GM23248 (cell line): Measurements from ENCODE around the gene NDC1. TPM values are rescaled to one million over a fixed set of nuclear protein-coding genes. Genes with fewer than 3 reads are reported as not detected.
A peak's percentile ranks its signal among the peaks of the same experiment; 100 is the strongest.

ENCODE experiments used
- DNase-seq: peaks from one replicate; pipeline ENCODE4 v3.0.0-alpha.2; 2015
- H2AFZ ChIP-seq: fragments of 200-600 bp; sonication (generic); 2 replicates; pipeline ENCODE4 v1.6.1; 2016; ENCODE audit warnings: antibody characterized with exemption
- H3F3A ChIP-seq: fragments of 200-600 bp; sonication (generic); 2 replicates; pipeline ENCODE4 v1.6.1; 2016; ENCODE audit warnings: mild to moderate bottlenecking, antibody characterized with exemption, mixed run types; ENCODE audit not compliant: insufficient read depth
- H3K27ac ChIP-seq: fragments of 200-600 bp; sonication (generic); 2 replicates; pipeline ENCODE4 v1.5.1; 2016; ENCODE audit warnings: mild to moderate bottlenecking
- H3K27me3 ChIP-seq: fragments of 200-600 bp; sonication (generic); replicated peaks from 2 replicates; pipeline ENCODE4 v1.6.1; 2016; ENCODE audit warnings: mild to moderate bottlenecking; ENCODE audit not compliant: insufficient read depth
- H3K36me3 ChIP-seq: fragments of 200-600 bp; sonication (generic); 2 replicates; pipeline ENCODE4 v1.6.1; 2016; ENCODE audit warnings: low read depth, mild to moderate bottlenecking
- H3K4me1 ChIP-seq: fragments of 200-600 bp; sonication (generic); 2 replicates; pipeline ENCODE4 v1.6.1; 2016; ENCODE audit warnings: mild to moderate bottlenecking; ENCODE audit not compliant: insufficient read depth
- H3K4me2 ChIP-seq: fragments of 200-600 bp; sonication (generic); one replicate; pipeline ENCODE4 v1.6.1; 2016; ENCODE audit warnings: mild to moderate bottlenecking; ENCODE audit not compliant: unreplicated experiment
- H3K4me3 ChIP-seq: fragments of 200-600 bp; sonication (generic); 2 replicates; pipeline ENCODE4 v1.5.1; 2016; ENCODE audit warnings: mild to moderate bottlenecking
- H3K79me2 ChIP-seq: fragments of 200-600 bp; sonication (generic); 2 replicates; pipeline ENCODE4 v1.6.1; 2016; ENCODE audit warnings: mild to moderate bottlenecking; ENCODE audit not compliant: insufficient read depth
- H3K9ac ChIP-seq: fragments of 200-600 bp; sonication (generic); 2 replicates; pipeline ENCODE4 v1.6.1; 2016; ENCODE audit warnings: mild to moderate bottlenecking
- H3K9me2 ChIP-seq: fragments of 200-600 bp; sonication (generic); 2 replicates; pipeline ENCODE4 v1.6.1; 2016; ENCODE audit warnings: mixed run types, mild to moderate bottlenecking, moderate library complexity; ENCODE audit not compliant: insufficient read depth
- H3K9me3 ChIP-seq: fragments of 200-600 bp; sonication (generic); one replicate; pipeline ENCODE4 v1.6.1; 2017; ENCODE audit warnings: low read depth
- H4K20me1 ChIP-seq: fragments of 200-600 bp; sonication (generic); 2 replicates; pipeline ENCODE4 v1.6.0; 2016; ENCODE audit not compliant: insufficient read depth
- EZH2 ChIP-seq: fragments of 200-600 bp; sonication (generic); IDR thresholded peaks from 2 replicates; pipeline ENCODE4 v1.6.1; 2018; ENCODE audit warnings: antibody characterized with exemption, mild to moderate bottlenecking; ENCODE audit not compliant: insufficient read depth, poor library complexity, severe bottlenecking
- EZH2phosphoT487 ChIP-seq: fragments of 200-600 bp; sonication (generic); IDR thresholded peaks from 2 replicates; pipeline ENCODE4 v1.6.1; 2018; ENCODE audit warnings: antibody characterized with exemption, moderate library complexity, mild to moderate bottlenecking, low read depth; ENCODE audit not compliant: insufficient read depth
- WGBS, 2 experiments: methylation state at CpG; one replicate each; pipeline ENCODE4 v1.1.6; 2015 to 2017; ENCODE audit warnings: low lambda C conversion rate in 2 of 2, low coverage in 1 of 2; ENCODE audit errors: missing lambda C conversion rate in 2 of 2; 5-methylcytosine and 5-hydroxymethylcytosine counted together
- in situ Hi-C: fragments of 300-500 bp; cut with MboI; formaldehyde crosslinking; loops from 2 replicates; pipeline ENCODE4 v1.15.0; 2020
- polyA plus RNA-seq: library from polyadenylated mRNA; unstranded; fragments of >200 nt; fragmentation: Nextera tagmentation; extraction: Ambion mirVana; gene quantifications from 2 replicates; pipeline ENCODE4 v1.2.1, GENCODE V29; 2016
- total RNA-seq: library from RNA; depleted of rRNA; stranded (reverse); fragments of >200 nt; shearing (Covaris generic); gene quantifications from 2 replicates; pipeline ENCODE4 v1.2.3, GENCODE V29; 2014

NDC1 gene
- total and polyA plus RNA-seq, 2 experiments from 2014 or later, result 8.2 to 23.0 TPM

- 92 to 100% methylated on average over 1 of the region's 1 CpG for WGBS, 2 experiments
- Histone ChIP-seq H2AFZ (no peak overlapping the region), H3K9me3 (no peaks in the 10 kb centered on the region), H3K9ac (no peak overlapping the region), H3F3A (peaks cover 23% of the 10 kb centered on the region; the same call in 1 of the 2 replicates), H3K36me3 (no peaks in the 10 kb centered on the region), H3K27me3 (no peaks in the 10 kb centered on the region), H3K4me3 (no peak overlapping the region), H3K79me2 (no peaks in the 10 kb centered on the region), H3K9me2 (no peaks in the 10 kb centered on the region), H3K27ac (no peak overlapping the region), H3K4me1 (peaks cover 47% of the 10 kb centered on the region), H3K4me2 (no peak overlapping the region), H4K20me1 (no peaks in the 10 kb centered on the region)
- no peak for DNase-seq
- TF ChIP-seq EZH2phosphoT487 (no peak), EZH2 (no peak)
- in situ Hi-C loops, result no loop called here
Observed at GRCh38 chr1:53769184-53769583, 68.9 kb downstream of the NDC1 start.

GRCh38 chr1:53766831-53767405, 71.2 kb downstream of the NDC1 start:
- Histone ChIP-seq H3K9ac (peak overlapping the region; percentile 50), H3K9me3 (no peaks in the 10 kb centered on the region), H3K4me3 (peak overlapping the region; percentile 68), H3K27me3 (no peaks in the 10 kb centered on the region), H4K20me1 (no peaks in the 10 kb centered on the region), H3K4me2 (peak overlapping the region; percentile 89), H3K36me3 (no peaks in the 10 kb centered on the region), H3K4me1 (peaks cover 44% of the 10 kb centered on the region), H2AFZ (peak overlapping the region; percentile 63), H3K27ac (peak overlapping the region; percentile 61), H3K79me2 (no peaks in the 10 kb centered on the region), H3K9me2 (no peaks in the 10 kb centered on the region), H3F3A (peaks cover 23% of the 10 kb centered on the region; the same call in 1 of the 2 replicates)
- DNase-seq, result peak; percentile 86
- in situ Hi-C loops, result no loop called here
- 0 to 2% methylated on average over 3 of the region's 3 CpGs for WGBS, 2 experiments
- TF ChIP-seq EZH2 (no peak), EZH2phosphoT487 (no peak)

GRCh38 chr1:53766194-53766742, 71.8 kb downstream of the NDC1 start:
- Histone ChIP-seq H3K9me3 (no peaks in the 10 kb centered on the region), H3K27ac (peak overlapping the region; percentile 61)

GRCh38 chr1:53765657-53766056, 72.4 kb downstream of the NDC1 start:
- H3K79me2 ChIP-seq, result no peaks in the 10 kb centered on the region
- no peaks in the 10 kb centered on the region for H3K36me3 ChIP-seq
- H3K27me3 ChIP-seq, result no peaks in the 10 kb centered on the region
- in situ Hi-C loops, result no loop called here
- H3K4me2 ChIP-seq, result peak overlapping the region; percentile 89
- peak overlapping the region; percentile 63 for H2AFZ ChIP-seq
- H3K27ac ChIP-seq, result peak overlapping the region; percentile 61
- DNase-seq, result peak; percentile 66
- no peaks in the 10 kb centered on the region for H4K20me1 ChIP-seq
- H3F3A ChIP-seq, result peaks cover 15% of the 10 kb centered on the region; the same call in 1 of the 2 replicates
- TF ChIP-seq EZH2 (no peak), EZH2phosphoT487 (no peak)
- 52 to 90% methylated on average over 1 of the region's 1 CpG for WGBS, 2 experiments
- no peak overlapping the region for H3K4me3 ChIP-seq
- H3K4me1 ChIP-seq, result peaks cover 35% of the 10 kb centered on the region
- no peaks in the 10 kb centered on the region for H3K9me3 ChIP-seq
- H3K9ac ChIP-seq, result no peak overlapping the region
- no peaks in the 10 kb centered on the region for H3K9me2 ChIP-seq

More at GRCh38 chr1:53766194-53766742, 71.8 kb downstream of the NDC1 start:
- DNase-seq, result no peak
- Histone ChIP-seq H3K9me2 (no peaks in the 10 kb centered on the region), H2AFZ (peak overlapping the region; percentile 63), H3K4me3 (peak overlapping the region; percentile 68), H3F3A (peaks cover 18% of the 10 kb centered on the region; the same call in 1 of the 2 replicates), H3K9ac (peak overlapping the region; percentile 50), H4K20me1 (no peaks in the 10 kb centered on the region), H3K79me2 (no peaks in the 10 kb centered on the region), H3K27me3 (no peaks in the 10 kb centered on the region), H3K4me1 (peaks cover 38% of the 10 kb centered on the region), H3K36me3 (no peaks in the 10 kb centered on the region), H3K4me2 (peak overlapping the region; percentile 89)
- in situ Hi-C loops, result no loop called here
- WGBS, 2 experiments, result 62 to 76% methylated on average over 3 of the region's 3 CpGs
- TF ChIP-seq EZH2phosphoT487, result no peak
- no peak for TF ChIP-seq EZH2
